Stimulated activated CD8-positive, alpha-beta memory T cell treated with anti-CD3 and anti-CD28 coated beads, Interleukin-4, amount 100 ng/mL, for 24 hours (primary cell): Measurements from ENCODE around the gene RFLNA.
"Not testable (repeated sequence)": the region's sequence is repeated elsewhere in the genome, so short reads cannot be mapped to it uniquely, and the experiment has no call there.

ENCODE experiments used
- DNase-seq: peaks from one replicate; pipeline ENCODE4 v3.0.0-alpha.2; 2020; ENCODE audit warnings: low read depth

The RFLNA gene

DNA sequence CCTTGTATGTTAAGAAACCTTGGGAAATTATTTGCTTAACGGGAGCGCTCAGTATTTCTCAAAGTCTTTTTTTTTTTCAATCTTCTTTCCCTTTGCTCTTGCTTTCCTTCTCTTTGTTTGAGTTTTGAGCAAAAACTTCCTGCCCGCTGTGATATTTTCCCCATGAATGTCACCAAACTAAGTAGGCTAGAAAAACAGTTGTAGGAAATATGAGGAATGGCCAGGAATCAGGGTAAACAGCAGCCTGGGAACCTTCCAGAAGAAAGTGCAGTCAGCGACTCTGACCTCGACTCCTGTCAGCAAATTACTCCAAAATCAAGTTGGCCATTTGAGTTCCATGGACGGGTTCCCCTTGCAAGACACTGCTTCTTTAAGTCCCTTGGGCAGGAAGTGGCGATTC is 11.6 kb upstream of the RFLNA start:
- no peak for DNase-seq

DNA sequence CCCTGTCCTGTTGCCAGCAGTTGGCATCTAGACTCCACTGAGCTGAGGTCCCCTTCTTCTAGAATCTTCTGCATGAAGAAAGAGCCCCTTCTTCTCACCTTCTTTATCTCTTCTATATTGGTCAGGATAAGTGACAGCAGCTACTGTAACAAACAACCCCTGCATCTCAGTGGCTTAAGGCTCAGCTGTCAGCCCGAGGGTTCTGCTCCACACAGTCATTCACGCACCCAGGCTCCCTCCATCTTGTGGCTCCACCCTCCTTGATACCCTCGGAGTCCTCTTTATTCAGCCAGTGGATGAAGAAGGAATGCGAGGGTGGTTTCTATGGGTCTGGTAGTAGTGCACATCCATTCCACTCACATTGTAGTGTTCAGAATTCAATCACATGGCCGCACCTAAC is 10.5 kb upstream of the RFLNA start:
- no peak for DNase-seq

DNA sequence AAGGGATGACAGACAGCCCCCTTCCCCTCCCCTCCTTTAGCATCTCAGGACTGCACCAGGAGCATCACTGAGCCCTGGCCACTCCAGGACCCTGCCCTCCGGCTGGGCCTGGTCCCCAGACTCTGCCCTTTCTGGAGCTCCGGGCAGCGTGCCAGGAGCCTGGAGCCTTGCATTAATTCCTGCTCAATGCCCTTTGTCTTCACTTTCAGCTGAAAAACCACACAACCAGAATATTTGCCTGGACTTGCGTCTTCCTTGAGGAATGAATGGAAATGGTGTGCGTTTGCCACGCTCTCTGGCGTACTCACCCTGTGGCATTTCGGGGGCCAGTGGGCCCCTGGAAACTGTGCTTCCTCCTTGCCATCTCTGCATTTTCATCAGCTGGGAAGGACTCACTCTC is 8.5 kb upstream of the RFLNA start:
- no peak for DNase-seq

DNA sequence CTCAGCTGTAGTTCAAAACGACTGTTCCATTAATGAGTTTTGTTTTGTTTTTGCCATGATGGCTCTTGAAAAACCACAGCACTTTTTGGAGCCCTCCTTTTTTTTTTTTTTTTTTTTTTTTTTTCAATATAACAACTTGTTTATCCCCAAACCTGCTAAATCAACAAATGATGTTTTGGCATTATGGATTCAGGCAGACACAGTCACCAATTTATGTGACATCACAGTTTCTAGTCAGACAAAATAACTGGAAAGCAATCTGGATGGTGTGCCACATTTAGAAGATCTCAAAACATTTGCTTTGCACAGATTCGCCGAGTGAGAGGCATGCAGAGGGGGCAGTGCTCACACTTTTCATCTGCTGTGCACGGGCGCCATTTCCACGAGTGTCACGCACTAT is 7.9 kb upstream of the RFLNA start:
- no peak for DNase-seq

DNA sequence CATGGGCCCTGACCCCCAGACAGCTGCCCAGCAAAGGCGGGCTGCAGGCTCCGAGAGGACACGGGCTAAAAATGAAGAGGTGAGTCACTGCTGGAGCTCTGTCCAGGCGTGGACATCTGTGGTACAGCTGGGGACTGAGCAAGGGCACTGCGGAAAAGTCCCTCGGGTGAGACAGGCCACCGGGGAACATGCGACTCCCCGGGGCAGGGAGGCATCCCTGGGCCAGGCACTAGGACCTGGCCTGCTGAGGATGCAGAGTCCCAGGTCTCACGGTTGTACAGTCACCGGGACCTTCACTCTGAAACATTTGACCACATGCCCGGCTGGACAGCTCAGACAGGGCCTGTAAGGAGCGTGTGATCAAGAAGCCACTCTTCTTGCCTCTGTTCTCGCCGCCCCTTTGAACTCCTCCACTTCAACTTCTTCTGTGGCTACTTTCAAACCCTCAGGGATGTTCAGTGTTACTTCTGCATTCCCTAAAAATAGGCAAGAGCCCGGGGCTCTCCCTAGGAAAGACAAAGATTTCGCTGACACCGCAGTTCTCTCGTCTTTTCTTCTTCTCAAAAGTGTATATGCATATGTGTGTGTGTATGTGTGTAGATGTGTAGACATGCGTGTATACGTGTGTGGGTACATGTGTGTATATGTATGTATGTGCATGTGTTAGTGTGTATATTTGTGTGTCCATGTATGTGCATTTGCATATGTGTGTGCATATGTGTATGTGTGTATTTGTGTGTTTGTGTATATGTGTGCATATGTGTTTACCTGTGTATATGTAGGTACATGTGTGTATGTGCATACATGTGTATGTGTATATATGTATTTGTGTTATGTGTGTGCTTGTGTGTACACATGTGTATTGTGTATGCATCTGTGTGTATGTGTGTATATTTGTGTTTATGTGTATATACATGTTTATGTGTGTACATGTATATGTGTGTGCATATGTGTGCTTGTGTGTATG is 5.0 kb upstream of the RFLNA start:
- DNase-seq: no peak

DNA sequence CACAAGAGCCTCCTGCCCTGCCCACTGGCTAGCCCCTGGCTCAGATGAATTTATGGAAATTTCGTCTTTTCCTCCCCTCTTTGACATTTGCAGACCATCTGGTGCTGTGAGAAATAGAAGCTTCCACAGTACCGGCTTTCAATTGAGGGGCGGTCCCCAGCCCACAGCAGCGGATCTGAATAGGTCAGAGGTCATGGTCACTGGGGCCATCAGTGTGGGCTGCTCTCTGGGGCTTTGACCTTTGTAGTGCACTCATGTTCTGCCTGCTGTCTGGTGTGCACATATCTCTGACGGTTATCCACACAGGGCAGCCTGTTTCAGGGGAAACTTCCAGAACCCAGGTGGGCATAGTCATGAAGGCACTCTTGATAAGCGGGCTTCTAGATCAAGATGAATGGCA is 2.5 kb upstream of the RFLNA start:
- DNase-seq: no peak

DNA sequence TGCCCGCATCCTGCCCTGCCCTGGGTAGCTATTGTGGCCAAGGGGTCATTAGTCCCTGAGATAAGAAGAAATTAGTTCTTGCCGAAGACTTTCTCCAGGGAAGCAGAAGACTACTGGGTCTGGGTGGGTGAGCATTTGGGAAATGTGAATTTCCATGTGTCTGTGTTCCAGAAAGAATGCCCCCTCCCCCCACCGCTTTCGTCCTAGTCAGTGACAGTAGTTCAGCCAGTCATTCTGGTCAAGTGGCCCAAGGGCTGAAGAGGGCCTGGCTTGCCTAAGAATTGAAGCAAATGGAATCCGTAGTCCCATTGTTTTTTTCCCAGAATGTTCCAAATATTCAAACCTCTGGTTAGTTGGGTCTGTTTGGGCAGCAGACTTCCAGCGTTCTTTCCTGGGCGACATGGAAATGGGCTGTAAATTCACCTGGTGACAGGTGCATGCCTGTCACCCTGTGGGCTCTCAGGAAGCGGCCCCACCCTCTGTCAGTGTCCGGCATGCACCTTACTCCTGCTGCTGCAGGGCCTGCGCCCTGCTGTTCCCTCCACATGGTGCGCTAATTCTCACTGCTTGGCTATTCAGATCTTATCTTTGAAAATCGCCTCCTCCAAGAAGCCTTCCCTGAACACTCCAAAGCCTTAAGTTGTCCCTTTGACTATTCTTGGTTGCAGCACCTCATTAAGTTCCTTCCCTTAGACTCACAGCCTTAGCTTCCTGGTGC is 1.4 kb upstream of the RFLNA start:
- no peak for DNase-seq

DNA sequence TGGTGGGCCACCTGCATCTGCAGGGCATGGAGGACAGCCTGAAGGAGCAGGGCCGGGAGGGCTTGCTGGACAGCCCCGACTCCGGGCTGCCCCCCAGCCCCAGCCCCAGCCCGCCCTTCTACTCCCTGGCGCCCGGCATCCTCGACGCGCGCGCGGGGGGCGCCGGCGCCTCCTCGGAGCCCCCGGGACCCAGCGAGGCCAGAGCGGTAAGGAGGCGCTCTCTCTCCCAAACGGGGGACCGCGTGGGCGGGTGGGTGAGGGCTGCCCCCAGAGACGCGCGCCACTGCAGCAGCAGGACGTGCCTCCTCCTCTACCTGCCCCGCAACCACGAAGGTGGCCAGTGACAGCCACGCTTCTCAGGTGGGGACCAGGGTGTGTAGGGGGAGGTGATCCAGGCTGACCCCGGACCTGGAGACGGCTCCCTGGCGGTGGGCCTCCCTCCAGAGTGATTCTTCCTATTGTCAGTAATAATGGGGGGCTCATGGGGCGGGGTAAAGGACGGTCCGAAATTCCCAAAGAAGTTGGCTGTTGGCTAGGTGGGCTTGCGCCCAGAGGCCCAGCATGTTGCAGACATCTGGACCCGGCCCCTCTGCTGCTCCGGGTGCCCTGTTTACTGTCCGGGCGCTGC is 652 bp downstream of the RFLNA start:
- DNase-seq: no peak

DNA sequence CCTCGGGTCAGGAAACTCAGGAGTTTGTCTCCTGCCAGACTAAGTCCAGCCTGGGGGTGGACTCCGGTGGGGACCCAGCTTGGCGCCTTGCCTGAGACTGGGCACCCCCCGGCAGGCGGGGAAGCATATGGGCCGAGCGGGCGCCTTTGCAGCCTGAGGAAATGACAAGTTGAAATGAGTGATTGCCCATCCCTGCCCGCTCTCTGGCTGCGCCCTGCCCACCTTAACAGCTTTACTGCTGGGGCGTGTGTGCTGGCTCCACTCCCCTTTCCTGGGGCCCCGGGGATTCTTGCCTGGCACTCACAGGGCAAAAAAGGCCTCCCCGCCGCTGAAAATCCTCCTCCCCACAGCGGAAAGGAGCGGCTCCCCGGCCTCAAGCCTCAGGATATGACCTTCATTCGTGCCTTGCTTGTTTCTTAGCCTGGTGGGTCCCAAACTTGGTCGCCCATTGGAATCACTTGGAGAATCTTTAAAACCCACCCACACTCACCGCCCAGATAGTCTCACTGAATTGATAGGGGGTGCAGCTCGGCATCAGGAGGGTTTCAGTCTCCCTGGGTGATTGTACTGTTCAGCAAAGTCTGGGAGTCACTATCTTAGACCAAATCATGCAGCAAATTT is 1.5 kb downstream of the RFLNA start:
- no peak for DNase-seq

DNA sequence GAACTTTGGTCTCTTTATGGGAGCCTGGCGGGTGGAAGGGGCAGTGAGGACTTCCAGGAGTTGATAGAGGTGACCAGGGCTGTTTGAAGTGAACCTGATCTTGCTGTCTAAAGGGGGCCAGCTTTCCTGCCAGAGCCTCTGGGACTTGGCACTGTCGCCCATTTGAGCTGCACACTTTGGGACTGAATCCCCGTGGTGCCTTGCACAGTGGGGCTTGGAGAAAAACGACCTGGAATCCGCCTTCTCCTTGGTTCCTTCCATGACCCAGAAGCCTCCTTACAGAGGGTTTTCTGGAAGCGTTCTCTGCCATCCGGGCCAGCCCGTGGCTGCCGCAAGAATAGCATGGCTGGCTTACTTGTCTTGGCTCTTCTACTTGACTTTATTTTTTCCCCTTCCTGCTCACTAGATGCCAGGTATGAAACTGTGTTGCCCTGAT is 2.0 kb downstream of the RFLNA start:
- no peak for DNase-seq

DNA sequence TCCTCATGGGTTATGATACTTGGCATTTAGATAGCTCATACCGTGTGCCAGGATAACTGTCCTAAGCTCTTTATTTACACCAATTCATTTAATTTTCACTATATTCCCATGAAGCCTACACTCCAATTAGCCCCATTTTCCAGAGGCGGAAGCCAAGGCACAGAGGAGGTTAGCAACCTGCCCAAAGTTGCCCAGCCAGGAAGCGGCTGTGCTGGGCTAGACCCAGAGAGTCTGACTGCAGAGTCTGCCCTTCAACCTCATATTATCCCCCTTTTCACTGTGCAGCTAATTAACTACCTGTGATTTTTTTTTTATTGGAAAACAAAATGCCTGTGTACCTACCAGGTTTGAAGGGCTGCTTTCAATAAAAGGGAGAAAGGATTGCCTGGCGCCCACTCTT is 2.5 kb downstream of the RFLNA start:
- no peak for DNase-seq

DNA sequence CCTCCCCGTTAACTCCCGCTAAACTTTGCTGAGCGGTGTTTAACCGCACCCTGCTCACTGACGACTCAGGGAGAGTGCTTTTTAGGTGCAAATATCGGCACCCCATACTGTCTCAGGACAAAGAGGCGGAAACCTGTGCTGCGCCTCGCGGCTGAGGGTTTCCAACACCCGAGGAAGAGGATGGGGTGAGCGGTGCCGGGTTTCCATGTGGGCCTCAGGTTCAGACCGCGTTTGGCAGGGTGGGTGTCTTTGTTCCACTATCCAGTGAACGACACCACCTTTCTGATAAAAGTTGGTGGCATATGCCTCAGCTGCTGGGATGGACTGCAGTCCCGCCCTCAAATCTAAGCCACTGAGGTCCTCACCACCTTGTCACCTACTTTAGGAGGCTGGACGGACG is 3.0 kb downstream of the RFLNA start:
- no peak for DNase-seq

DNA sequence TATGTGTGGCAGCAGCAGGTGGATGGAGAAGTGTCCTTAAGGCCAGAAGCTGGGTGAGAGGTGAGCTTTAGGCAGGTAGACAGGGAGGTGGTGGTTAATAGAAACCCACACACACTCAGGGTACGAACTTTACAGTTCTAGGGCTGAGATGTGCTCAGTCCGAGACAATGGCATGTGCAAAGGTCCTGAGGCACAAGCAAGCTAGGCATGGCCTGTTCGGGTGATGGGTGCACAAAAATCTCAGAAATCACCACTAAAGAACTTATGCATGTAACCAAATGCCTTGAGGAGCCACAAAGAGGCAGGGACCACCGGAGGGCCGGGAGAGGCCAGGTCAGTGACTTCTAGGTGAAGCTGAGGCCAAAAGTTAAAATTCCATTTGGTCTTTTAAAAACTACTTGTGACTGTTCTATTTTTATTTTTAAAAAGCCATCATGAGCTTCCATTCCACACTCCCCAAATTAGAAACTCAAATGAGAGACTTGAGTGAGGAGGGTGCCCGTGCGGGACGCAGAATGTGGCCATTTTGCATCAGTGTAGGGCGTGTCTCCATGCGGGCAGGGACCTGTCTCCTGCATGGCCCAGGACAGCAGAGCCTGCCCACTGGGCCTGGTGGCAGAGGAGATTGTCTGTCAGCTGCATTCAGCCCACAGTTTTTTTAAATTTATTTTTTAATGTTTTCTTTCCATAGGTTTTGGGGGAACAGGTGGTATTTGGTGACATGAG is 4.0 kb downstream of the RFLNA start:
- no peak for DNase-seq

DNA sequence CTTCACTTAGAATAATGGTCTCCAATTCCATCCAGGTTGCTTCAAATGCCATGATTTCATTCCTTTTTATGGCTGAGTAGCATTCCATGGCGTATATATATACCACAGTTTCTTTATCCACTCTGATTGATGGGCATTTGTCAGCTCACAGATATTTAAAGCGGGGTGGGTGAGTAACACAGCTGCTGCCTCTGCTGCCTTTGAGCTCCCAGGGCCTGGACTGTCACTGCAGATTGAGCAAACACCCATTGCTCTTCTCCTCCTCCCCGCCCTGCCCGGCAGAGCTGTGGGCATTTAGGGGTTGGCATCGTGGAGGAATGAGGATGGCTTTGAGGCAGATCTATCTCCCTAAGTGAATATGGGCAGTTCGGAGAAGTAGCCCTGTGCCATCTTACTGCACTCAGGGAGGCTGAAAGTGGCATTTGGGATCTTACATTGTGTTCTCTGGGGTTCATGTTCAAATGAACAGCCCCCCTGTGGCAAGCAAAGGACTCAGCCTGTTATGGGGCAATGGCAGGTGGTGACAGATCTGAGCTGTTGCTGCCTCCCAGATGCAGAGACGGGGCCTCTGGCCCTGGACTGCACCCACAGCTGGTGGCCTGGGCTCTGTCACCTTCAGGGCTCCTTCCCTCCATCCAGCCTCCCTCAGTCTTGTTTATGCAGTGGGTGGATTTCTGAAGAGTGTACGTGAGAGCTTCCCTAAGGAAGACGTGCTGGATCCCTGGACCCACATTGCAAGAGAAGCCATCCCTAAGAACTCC is 4.9 kb downstream of the RFLNA start:
- DNase-seq: no peak

DNA sequence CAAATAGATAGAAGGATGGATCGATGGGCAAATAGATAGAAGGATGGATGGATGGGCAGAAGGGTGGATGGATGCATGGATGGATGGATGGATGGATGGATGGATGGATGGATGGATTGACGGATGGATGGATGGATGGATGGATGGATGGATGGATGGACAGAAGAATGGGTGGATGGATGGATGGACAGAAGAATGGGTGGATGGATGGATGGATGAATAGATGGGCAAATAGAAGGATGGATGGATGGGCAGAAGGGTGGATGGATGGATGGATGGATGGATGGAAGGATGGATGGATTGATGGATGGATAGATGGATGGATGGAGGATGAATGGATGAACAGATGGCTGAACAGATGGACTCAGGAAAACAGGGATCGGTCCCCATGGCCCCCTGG is 5.8 kb downstream of the RFLNA start:
- DNase-seq: not testable (repeated sequence)

DNA sequence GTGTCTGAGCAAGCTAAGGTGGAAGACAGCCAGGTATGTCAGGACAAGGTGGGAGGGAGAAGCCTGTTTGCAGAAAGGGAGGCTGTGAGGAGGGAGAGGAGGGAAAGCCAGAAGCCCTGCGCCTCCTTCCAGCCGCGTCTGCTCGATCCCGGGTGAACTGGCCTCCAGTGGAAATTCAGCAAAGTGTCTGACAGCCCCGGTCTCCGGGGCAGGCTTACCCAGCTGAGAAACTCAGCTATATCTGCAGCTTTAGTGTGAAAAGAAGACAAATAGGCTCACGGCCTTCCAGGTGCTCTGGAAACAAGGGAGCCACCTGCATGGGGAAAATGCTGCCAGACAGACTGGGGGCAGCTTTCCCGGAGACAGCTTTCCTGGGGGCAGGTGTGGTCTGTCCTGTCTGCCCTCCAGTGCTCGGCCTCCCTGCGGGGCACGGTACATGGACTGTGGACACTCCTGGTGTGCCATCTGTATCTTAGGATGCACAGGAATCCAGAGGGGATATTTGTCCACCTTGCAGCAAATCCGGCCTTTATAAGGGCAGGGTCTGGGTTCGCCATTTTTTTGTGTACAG is 6.3 kb downstream of the RFLNA start:
- DNase-seq: no peak

DNA sequence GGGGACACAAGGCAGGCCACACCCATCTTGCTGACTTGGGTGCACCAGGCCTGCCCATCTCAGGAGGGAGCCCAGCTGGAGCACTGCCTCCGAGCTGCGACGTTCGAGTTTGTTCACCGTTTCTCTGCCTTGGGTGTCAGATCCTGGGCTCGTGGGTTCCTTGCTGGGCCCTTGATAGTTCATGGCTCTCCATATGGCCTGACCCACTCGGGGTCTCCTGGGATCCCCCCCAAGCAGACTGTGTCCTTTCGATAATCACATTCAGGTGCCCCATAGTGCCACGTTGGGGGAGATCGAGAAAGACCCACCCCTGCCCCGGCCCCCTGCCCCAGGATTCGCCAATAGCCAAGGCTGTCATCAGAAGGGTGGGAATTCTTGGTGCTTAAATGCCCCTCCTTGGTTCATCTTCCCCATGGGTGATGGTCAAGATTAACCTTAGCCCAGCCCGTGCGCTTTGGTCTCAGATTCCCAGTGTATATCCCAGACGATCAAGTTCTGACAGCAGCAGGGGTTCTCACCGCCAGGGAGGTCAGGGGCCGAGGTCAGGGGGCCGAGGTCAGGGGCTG is 7.4 kb downstream of the RFLNA start:
- no peak for DNase-seq

DNA sequence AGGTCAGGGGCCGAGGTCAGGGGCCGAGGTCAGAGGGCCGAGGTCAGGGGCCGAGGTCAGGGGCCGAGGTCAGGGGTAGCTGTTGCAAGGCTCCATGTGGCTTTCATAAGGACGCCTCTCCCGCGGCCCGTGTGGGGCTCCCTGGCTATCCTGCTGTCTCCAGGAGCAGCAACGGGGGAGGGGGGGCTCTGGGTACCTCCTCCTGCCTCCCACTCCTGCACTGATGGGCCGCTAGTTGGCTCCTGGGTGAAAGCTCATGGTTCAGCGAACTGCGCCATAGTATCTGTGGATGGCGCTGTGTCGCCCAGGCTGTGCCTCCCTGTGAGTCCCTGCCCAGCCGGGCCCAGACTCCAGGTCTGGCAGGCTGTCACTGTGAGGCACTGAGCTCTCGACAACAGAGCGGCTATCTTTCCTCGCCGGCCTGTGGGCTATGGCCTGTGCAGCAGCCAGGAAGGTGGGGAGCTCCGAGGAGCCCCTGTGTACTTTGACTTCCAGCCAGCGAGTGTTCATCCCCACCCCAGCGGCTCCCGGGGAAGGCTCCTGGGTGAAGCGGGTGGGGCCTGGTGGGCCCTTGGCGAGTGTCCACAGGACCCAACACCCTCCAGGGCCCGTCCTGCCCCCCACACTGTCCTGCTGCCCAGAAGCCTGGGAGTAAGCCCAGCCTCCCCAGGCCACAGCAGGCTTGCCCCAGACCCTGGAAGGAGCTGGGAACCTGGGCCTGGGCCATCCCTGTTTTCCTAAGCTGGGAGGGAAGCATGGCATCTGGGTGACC is 8.1 kb downstream of the RFLNA start:
- no peak for DNase-seq

DNA sequence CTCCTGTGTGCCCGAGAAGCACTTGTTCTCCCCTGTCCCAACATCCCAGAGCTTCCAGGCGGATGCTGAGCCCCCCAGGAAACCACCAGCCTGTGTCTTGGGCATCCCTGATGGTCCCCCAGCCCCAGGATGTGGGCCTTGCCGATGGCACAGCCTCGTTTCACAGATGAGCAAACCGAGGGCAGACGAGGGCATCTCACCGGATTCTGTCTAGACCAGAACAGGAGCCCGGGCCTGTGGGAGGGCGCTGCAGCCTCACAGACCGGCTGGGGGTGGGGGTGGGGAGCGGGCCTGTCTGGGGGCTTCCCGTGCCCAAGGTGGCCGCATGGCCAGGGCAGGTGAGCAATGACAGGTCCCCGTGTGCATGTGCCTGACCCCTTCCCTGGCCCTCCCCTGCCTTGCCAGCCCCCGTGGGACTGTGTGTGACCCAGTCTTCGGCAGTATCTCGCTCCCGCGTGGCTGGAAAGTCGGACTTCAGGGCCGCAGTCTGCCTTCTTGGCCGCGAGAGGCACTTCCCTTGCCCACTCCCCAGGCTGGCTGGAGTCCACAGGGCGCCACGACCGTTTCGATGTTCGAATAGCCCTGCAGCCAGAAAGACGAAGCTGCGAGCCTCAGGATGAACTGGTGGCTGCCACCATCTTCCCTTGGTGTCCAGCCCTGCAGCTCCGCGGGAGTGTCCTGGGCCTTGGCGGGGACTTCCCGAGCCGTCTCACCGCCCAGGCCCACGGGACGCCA is 8.9 kb downstream of the RFLNA start:
- DNase-seq: no peak
